ENCODE results near the gene PTP4A2.

DNA sequence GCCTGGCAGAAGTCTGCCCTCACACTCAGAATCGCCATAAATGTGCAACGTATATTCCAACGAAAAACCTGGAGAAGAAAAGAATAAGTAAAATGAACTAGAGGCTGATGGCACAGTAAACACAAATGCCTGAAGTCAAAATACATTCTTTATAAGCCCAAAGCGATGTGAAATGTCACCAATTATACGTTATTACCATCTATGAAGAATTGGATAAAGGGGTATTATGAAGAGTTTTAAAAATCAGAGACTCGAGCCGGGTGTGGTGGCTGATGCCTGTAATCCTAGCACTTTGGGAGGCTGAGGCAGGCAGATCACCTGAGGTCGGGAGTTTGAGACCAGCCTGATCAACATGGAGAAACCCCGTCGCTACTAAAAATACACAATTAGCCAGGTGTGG, 18.6 kb downstream of the PTP4A2 start:
- TF ChIP-seq, protein P1, sequence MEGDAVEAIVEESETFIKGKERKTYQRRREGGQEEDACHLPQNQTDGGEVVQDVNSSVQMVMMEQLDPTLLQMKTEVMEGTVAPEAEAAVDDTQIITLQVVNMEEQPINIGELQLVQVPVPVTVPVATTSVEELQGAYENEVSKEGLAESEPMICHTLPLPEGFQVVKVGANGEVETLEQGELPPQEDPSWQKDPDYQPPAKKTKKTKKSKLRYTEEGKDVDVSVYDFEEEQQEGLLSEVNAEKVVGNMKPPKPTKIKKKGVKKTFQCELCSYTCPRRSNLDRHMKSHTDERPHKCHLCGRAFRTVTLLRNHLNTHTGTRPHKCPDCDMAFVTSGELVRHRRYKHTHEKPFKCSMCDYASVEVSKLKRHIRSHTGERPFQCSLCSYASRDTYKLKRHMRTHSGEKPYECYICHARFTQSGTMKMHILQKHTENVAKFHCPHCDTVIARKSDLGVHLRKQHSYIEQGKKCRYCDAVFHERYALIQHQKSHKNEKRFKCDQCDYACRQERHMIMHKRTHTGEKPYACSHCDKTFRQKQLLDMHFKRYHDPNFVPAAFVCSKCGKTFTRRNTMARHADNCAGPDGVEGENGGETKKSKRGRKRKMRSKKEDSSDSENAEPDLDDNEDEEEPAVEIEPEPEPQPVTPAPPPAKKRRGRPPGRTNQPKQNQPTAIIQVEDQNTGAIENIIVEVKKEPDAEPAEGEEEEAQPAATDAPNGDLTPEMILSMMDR (IDR thresholded peaks at IDR 0.05): no peak
- no peak for TF ChIP-seq POLR2AphosphoS5 (IDR thresholded peaks at IDR 0.05)
- TF ChIP-seq POLR2A (IDR thresholded peaks at IDR 0.05): no peak
- TF ChIP-seq EP300 (IDR thresholded peaks at IDR 0.05): no peak
